A549 (cell line): ENCODE results near the gene PRSS21. TPM values are rescaled to one million over a fixed set of nuclear protein-coding genes. Genes with fewer than 3 reads are reported as not detected.

Experiments
- ATAC-seq, 2 experiments: fragments of 200-7000 bp in 1 of 2; fragments of >200 bp in 1 of 2; cut with Nextera tagmentation in 1 of 2; cut with Tn5 transposase in 1 of 2; 3 replicates each; pipeline versions ENCODE4 v1.8.0 to v1.9.1; 2018 to 2020; ENCODE audit warnings: mild to moderate bottlenecking in 1 of 2, moderate library complexity in 1 of 2
- CTCF ChIA-PET: fragments of 300-600 bp; sonication (Branson Sonifier 250); formaldehyde crosslinking; extraction: SDS; loops from one replicate; lab custom pipeline; 2021; ENCODE audit warnings: antibody characterized with exemption, inconsistent platforms; lab: Yijun Ruan, JAX
- POLR2A ChIA-PET: fragments of 350-600 bp; formaldehyde crosslinking; extraction: SDS; loops from one replicate; lab custom pipeline; 2021; ENCODE audit warnings: antibody characterized with exemption, inconsistent platforms; lab: Yijun Ruan, JAX
- DNase-seq, 2 experiments: peaks; one replicate each; pipeline versions ENCODE4 v3.0.0 to v3.0.0-alpha.2; 2011 to 2016; ENCODE audit warnings: low read depth in 1 of 2, low spot score in 1 of 2
- FAIRE-seq: peaks from 2 replicates; lab custom pipeline; 2011; peaks lifted over from hg19 to GRCh38; lab: Jason Lieb, UNC
- H3K27ac ChIP-seq, 2 experiments: fragments of >200 bp; sonication (Bioruptor Twin); formaldehyde crosslinking; 3 replicates each; pipeline ENCODE4 v1.5.1; 2016 to 2017
- H3K4me1 ChIP-seq: fragments of >200 bp; sonication (Bioruptor Twin); formaldehyde crosslinking; 3 replicates; pipeline ENCODE4 v1.6.1; 2016
- H3K4me2 ChIP-seq: fragments of >200 bp; sonication (Bioruptor Twin); formaldehyde crosslinking; 3 replicates; pipeline ENCODE4 v1.6.1; 2016
- H3K4me3 ChIP-seq: fragments of >200 bp; sonication (Bioruptor Twin); formaldehyde crosslinking; 3 replicates; pipeline ENCODE4 v1.5.1; 2016
- H3K9me3 ChIP-seq: fragments of >200 bp; sonication (Bioruptor Twin); formaldehyde crosslinking; 3 replicates; pipeline ENCODE4 v1.6.1; 2016
- BCL3 ChIP-seq: fragments of >200 bp; sonication (Bioruptor Twin); formaldehyde crosslinking; IDR thresholded peaks from 3 replicates; pipeline ENCODE4 v1.6.1; 2016
- CEBPB ChIP-seq, 2 experiments: fragments of >200 bp in 1 of 2; sonication (Bioruptor Twin) in 1 of 2; formaldehyde crosslinking in 1 of 2; IDR thresholded peaks; 2 replicates each; pipeline ENCODE4 v1.6.1; 2012 to 2016
- CHD2 ChIP-seq: fragments of 150-350 bp; IDR thresholded peaks from 2 replicates; pipeline ENCODE4 v1.6.1; 2014; ENCODE audit warnings: low read length; ENCODE audit not compliant: partially characterized antibody
- EHF ChIP-seq: fragments of 250-450 bp; sonication (Bioruptor Pico); IDR thresholded peaks from 2 replicates; pipeline ENCODE4 v1.5.0; 2020; ENCODE audit warnings: mild to moderate bottlenecking
- EP300 ChIP-seq, 2 experiments: fragments of >200 bp; sonication (Bioruptor Twin); formaldehyde crosslinking; IDR thresholded peaks; 2 replicates in 1 of 2; 3 replicates in 1 of 2; pipeline ENCODE4 v1.6.1; 2016 to 2017
- FOSB ChIP-seq: fragments of 250-450 bp; sonication (Bioruptor Pico); IDR thresholded peaks from 2 replicates; pipeline ENCODE4 v1.5.0; 2020; ENCODE audit warnings: mild to moderate bottlenecking, moderate library complexity
- FOSL2 ChIP-seq, 2 experiments: fragments of 450-650 bp in 1 of 2; fragments of >200 bp in 1 of 2; sonication (Bioruptor Twin) in 1 of 2; formaldehyde crosslinking; IDR thresholded peaks; 2 replicates each; pipeline versions ENCODE4 v1.5.0 to v1.6.1; 2016 to 2020; ENCODE audit warnings: mild to moderate bottlenecking in 1 of 2, moderate library complexity in 1 of 2
- HEYL ChIP-seq: fragments of 250-450 bp; sonication (Bioruptor Pico); IDR thresholded peaks from 2 replicates; pipeline ENCODE4 v1.8.0; 2021; ENCODE audit warnings: mild to moderate bottlenecking, moderate library complexity
- HOXB13 ChIP-seq: fragments of 250-450 bp; sonication (Bioruptor Pico); IDR thresholded peaks from 2 replicates; pipeline ENCODE4 v1.5.0; 2020; ENCODE audit warnings: low read depth, mild to moderate bottlenecking, moderate library complexity
- HOXB5 ChIP-seq: fragments of 250-450 bp; sonication (Bioruptor Pico); IDR thresholded peaks from 2 replicates; pipeline ENCODE4 v1.5.0; 2020; ENCODE audit warnings: mild to moderate bottlenecking, moderate library complexity
- KDM1A ChIP-seq: fragments of 200-600 bp; sonication (generic); IDR thresholded peaks from 2 replicates; pipeline ENCODE4 v1.6.1; 2016; ENCODE audit warnings: low read depth, mild to moderate bottlenecking
- KDM5A ChIP-seq: fragments of 200-600 bp; sonication (generic); IDR thresholded peaks from 2 replicates; pipeline ENCODE4 v1.6.1; 2016; ENCODE audit warnings: antibody characterized with exemption, mild to moderate bottlenecking
- MYC ChIP-seq: IDR thresholded peaks from 2 replicates; pipeline ENCODE4 v1.6.1; 2012; ENCODE audit warnings: mild to moderate bottlenecking, inconsistent platforms, low read length, improper control_type of control experiment, borderline replicate concordance
- NR3C1 ChIP-seq: fragments of >200 bp; sonication (Bioruptor Twin); formaldehyde crosslinking; IDR thresholded peaks from 3 replicates; pipeline ENCODE4 v1.6.1; 2017
- PHF8 ChIP-seq: fragments of 200-600 bp; sonication (generic); IDR thresholded peaks from 2 replicates; pipeline ENCODE4 v1.6.1; 2016; ENCODE audit warnings: low read depth, mild to moderate bottlenecking, antibody characterized with exemption, moderate library complexity, borderline replicate concordance
- POLR2A ChIP-seq: IDR thresholded peaks from 2 replicates; pipeline ENCODE4 v1.6.1; 2012; ENCODE audit warnings: mild to moderate bottlenecking, low read length
- POLR2AphosphoS2 ChIP-seq: conservative IDR thresholded peaks from 2 replicates; pipeline ENCODE4 v1.6.1; 2012; ENCODE audit warnings: low read length, improper control_type of control experiment, inconsistent platforms
- RAD21 ChIP-seq, 2 experiments: fragments of >200 bp in 1 of 2; sonication (Bioruptor Twin) in 1 of 2; formaldehyde crosslinking in 1 of 2; IDR thresholded peaks in 1 of 2; conservative IDR thresholded peaks in 1 of 2; 2 replicates in 1 of 2; 3 replicates in 1 of 2; pipeline ENCODE4 v1.6.1; 2012 to 2018; ENCODE audit warnings: inconsistent platforms in 1 of 2
- REST ChIP-seq: fragments of 200-600 bp; sonication (generic); IDR thresholded peaks from 2 replicates; pipeline ENCODE4 v1.6.1; 2016; ENCODE audit warnings: antibody characterized with exemption, mild to moderate bottlenecking, moderate library complexity
- RFX5 ChIP-seq: fragments of 450-650 bp; IDR thresholded peaks from 2 replicates; pipeline ENCODE4 v1.7.1; 2014; ENCODE audit warnings: antibody characterized with exemption, mild to moderate bottlenecking, moderate library complexity
- SMC3 ChIP-seq: fragments of >200 bp; sonication (Bioruptor Twin); formaldehyde crosslinking; IDR thresholded peaks from 3 replicates; pipeline ENCODE4 v1.6.1; 2018; ENCODE audit warnings: inconsistent platforms
- SREBF2 ChIP-seq: fragments of 450-650 bp; IDR thresholded peaks from 2 replicates; pipeline ENCODE4 v1.6.1; 2014; ENCODE audit warnings: mild to moderate bottlenecking, moderate library complexity
- TP53 ChIP-seq: fragments of 250-450 bp; sonication (Bioruptor Pico); IDR thresholded peaks from 2 replicates; pipeline ENCODE4 v1.5.0; 2021; ENCODE audit warnings: mild to moderate bottlenecking, moderate library complexity
- ZC3H11A ChIP-seq: fragments of 450-650 bp; IDR thresholded peaks from 2 replicates; pipeline ENCODE4 v1.6.1; 2014; ENCODE audit warnings: antibody characterized with exemption, mild to moderate bottlenecking
- WGBS: methylation state at CpG from one replicate; pipeline ENCODE4 v1.1.6; 2017; ENCODE audit errors: missing lambda C conversion rate; 5-methylcytosine and 5-hydroxymethylcytosine counted together
- polyA plus RNA-seq, 4 experiments: library from polyadenylated mRNA; depleted of rRNA in 3 of 4; stranded (reverse); fragments of >200 nt; fragmentation: RNase III in 1 of 4; extraction: RNeasy Plus Mini Kit Qiagen cat#74134 plus additional on column Dnase treatment in 1 of 4; gene quantifications; 2 replicates in 3 of 4; 3 replicates in 1 of 4; pipeline ENCODE4 v1.2.3, GENCODE V29; 2011 to 2017
- TF ChIP-seq, protein P1 (sequence below): fragments of 450-650 bp; IDR thresholded peaks from 2 replicates; pipeline ENCODE4 v1.6.1; 2014; ENCODE audit warnings: antibody characterized with exemption
- TF ChIP-seq, protein P2 (sequence below): IDR thresholded peaks from 2 replicates; pipeline ENCODE4 v1.6.1; 2012
- TF ChIP-seq, protein P3 (sequence below): fragments of 150-350 bp; IDR thresholded peaks from 2 replicates; pipeline ENCODE4 v1.6.1; 2014; ENCODE audit warnings: low read depth, mild to moderate bottlenecking, low read length

Gene PRSS21
- polyA plus RNA-seq, 2 of the 4 experiments (the other 2 are of a cell fraction) = 0.12 to 0.23 TPM

DNA sequence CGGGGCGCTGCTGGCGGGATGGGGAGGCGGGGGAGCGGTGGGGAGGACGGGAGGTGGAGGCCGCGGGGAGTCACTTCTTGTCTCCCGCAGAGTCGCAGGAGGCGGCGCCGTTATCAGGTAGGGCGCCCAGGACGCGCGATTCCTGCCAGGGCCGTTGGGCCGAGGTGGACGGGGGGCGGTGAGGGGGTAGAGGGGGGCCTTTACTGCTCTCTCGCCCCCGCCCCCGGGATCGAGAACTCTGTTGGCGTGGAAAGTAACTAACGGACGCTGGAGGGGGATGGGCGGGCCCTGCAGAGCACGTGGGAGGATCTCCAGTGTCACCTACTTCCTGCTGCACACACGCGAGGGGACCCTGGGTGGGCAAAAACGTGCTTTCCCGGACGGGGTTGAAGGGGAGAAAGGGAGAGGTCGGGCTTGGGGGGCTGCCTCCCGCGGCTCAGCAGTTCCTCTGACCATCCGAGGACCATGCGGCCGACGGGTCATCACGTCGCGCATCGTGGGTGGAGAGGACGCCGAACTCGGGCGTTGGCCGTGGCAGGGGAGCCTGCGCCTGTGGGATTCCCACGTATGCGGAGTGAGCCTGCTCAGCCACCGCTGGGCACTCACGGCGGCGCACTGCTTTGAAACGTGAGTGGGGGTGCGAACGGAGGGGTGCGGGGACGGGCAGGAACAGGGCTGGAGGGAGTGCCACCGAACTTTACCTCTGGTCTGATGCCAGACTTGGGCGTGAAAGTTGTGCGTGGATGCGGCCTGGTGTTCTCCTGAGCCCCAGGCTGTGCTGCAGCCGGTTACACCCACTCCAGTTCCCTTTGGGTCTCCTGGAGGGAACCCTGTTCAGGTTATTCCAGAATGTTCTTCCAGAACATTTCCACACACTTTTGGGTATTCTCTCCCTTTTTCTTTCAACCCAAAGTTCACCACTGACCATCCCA lies 569 bp downstream of the PRSS21 start:
- CTCF ChIA-PET = interaction anchor here (0.6 kb wide), 1 partner anchor 115 kb away, joined by 3 read pairs; no protein-coding TSS in a partner anchor
- H3K27ac ChIP-seq = no peak overlapping the region

GRCh38 chr16:2818272-2818876 lies 1.3 kb downstream of the PRSS21 start:
- ATAC-seq (no peak), DNase-seq (no peak), FAIRE-seq (no peak)
- Histone ChIP-seq H3K9me3 (no peaks in the 10 kb centered on the region), H3K4me3 (no peak overlapping the region), H3K27ac (no peak overlapping the region), H3K4me2 (no peak overlapping the region), H3K4me1 (no peaks in the 10 kb centered on the region)
- WGBS = 90% methylated on average over 10 of the region's 10 CpGs
- POLR2A ChIA-PET = no interaction called here
- CTCF ChIA-PET = no interaction called here
- TF ChIP-seq EHF (CRISPR knock-in tag) (no peak), KDM5A (no peak), HOXB5 (CRISPR knock-in tag) (no peak), SREBF2 (no peak), EP300 (IDR thresholded peaks at IDR 0.05) (no peak), TP53 (CRISPR knock-in tag) (no peak), BCL3 (no peak), CHD2 (no peak), FOSL2 (IDR thresholded peaks at IDR 0.05) (no peak), FOSL2 (CRISPR knock-in tag; IDR thresholded peaks at IDR 0.05) (no peak), POLR2A (no peak)
- TF ChIP-seq, protein P1, sequence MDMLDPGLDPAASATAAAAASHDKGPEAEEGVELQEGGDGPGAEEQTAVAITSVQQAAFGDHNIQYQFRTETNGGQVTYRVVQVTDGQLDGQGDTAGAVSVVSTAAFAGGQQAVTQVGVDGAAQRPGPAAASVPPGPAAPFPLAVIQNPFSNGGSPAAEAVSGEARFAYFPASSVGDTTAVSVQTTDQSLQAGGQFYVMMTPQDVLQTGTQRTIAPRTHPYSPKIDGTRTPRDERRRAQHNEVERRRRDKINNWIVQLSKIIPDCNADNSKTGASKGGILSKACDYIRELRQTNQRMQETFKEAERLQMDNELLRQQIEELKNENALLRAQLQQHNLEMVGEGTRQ = no peak

More for the DNA sequence above, 569 bp downstream of the PRSS21 start:
- no peak overlapping the region for H3K4me3 ChIP-seq
- POLR2A ChIA-PET = no interaction called here
- no peak for DNase-seq
- WGBS = 83% methylated on average over 60 of the region's 68 CpGs
- TF ChIP-seq FOSB (CRISPR knock-in tag) = no peak
- TF ChIP-seq, protein P1 = no peak
- no peak for TF ChIP-seq KDM1A
- TF ChIP-seq CEBPB (IDR thresholded peaks at IDR 0.05) = no peak
- TF ChIP-seq NR3C1 = no peak
- TF ChIP-seq REST = no peak
- TF ChIP-seq HOXB13 (CRISPR knock-in tag) = no peak
- TF ChIP-seq KDM5A = no peak
- TF ChIP-seq RAD21 (conservative IDR thresholded peaks at IDR 0.05 in 1 of 2, IDR thresholded peaks at IDR 0.05 in 1 of 2) = no peak
- no peak for TF ChIP-seq SMC3
- TF ChIP-seq HEYL = no peak
- TF ChIP-seq HOXB5 (CRISPR knock-in tag) = no peak
- TF ChIP-seq PHF8 = no peak
- no peak for TF ChIP-seq POLR2AphosphoS2
- TF ChIP-seq RFX5 = no peak
- TF ChIP-seq, protein P2, sequence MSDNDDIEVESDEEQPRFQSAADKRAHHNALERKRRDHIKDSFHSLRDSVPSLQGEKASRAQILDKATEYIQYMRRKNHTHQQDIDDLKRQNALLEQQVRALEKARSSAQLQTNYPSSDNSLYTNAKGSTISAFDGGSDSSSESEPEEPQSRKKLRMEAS = no peak
- no peak for TF ChIP-seq MYC
- TF ChIP-seq, protein P3, sequence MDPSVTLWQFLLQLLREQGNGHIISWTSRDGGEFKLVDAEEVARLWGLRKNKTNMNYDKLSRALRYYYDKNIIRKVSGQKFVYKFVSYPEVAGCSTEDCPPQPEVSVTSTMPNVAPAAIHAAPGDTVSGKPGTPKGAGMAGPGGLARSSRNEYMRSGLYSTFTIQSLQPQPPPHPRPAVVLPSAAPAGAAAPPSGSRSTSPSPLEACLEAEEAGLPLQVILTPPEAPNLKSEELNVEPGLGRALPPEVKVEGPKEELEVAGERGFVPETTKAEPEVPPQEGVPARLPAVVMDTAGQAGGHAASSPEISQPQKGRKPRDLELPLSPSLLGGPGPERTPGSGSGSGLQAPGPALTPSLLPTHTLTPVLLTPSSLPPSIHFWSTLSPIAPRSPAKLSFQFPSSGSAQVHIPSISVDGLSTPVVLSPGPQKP = no peak
- TF ChIP-seq ZC3H11A = no peak
- TF ChIP-seq, all 56 proteins: peak for 0
- FAIRE-seq (no peak), ATAC-seq (no peak)
- H3K4me2 ChIP-seq = no peak overlapping the region
- H3K9me3 ChIP-seq = no peaks in the 10 kb centered on the region
- no peaks in the 10 kb centered on the region for H3K4me1 ChIP-seq
